HCT116 (cell line): ENCODE data around the gene PDPK1. TPM values are rescaled to one million over a fixed set of nuclear protein-coding genes. Genes with fewer than 3 reads are reported as not detected.

Source experiments
- ATAC-seq: fragments of 200-7000 bp; cut with Tn5 transposase; 2 replicates; pipeline ENCODE4 v1.9.1; 2020; ENCODE audit warnings: mild to moderate bottlenecking, moderate library complexity
- BruUV-seq: library from RNA; stranded (reverse); fragments of 400-500 nt; replicated peaks from 2 replicates; lab custom pipeline; 2021; lab: Mats Ljungman, UMichigan
- CTCF ChIA-PET: fragments of 300-600 bp; sonication (Branson Sonifier 250); formaldehyde crosslinking; loops from one replicate; lab custom pipeline; 2021; ENCODE audit warnings: antibody characterized with exemption; lab: Charles Lee
- POLR2A ChIA-PET: fragments of 300-600, 350-600 bp; sonication (Branson Sonifier 250); formaldehyde crosslinking; loops from one replicate; lab custom pipeline; 2021; ENCODE audit warnings: antibody characterized with exemption; lab: Charles Lee
- RAD21 ChIA-PET, 2 experiments: fragments of 300-600 bp; sonication (Branson Sonifier 250); formaldehyde crosslinking; loops; one replicate each; lab custom pipeline; 2023; ENCODE audit warnings: low total read pairs in 2 of 2; ENCODE audit not compliant: uncharacterized antibody in 2 of 2, unreplicated experiment in 2 of 2, low non-redundant PET in 1 of 2; lab: Charles Lee
- DNase-seq: peaks from one replicate; pipeline ENCODE4 v3.0.0-alpha.2; 2010; ENCODE audit warnings: low read depth, low spot score
- H2AFZ ChIP-seq: fragments of 200-600 bp; shearing (Covaris generic), sonication (generic); 2 replicates; pipeline ENCODE4 v1.6.1; 2017; ENCODE audit warnings: low read depth, mixed run types, mixed read lengths, antibody characterized with exemption, low read length; ENCODE audit not compliant: poor library complexity, severe bottlenecking
- H3K27ac ChIP-seq: 2 replicates; pipeline ENCODE4 v1.5.1; 2012; ENCODE audit warnings: low read depth, low read length
- H3K27me3 ChIP-seq: fragments of 200-600 bp; sonication (generic); 2 replicates; pipeline ENCODE4 v1.6.1; 2016; ENCODE audit warnings: mixed run types, low read length, mixed read lengths; ENCODE audit not compliant: insufficient read depth
- H3K36me3 ChIP-seq, 2 experiments: fragments of 200-500 bp in 1 of 2; fragments of 200-600 bp in 1 of 2; sonication (Bioruptor generic) in 1 of 2; sonication (generic) in 1 of 2; 2 replicates each; pipeline versions ENCODE4 v1.5.1 to v1.6.1; 2014 to 2016; ENCODE audit warnings: low read length in 2 of 2, inconsistent platforms in 1 of 2, mixed read lengths in 1 of 2, mixed run types in 1 of 2; ENCODE audit not compliant: insufficient read depth in 2 of 2, control insufficient read depth in 1 of 2
- H3K4me1 ChIP-seq, 2 experiments: fragments of 200-600 bp in 1 of 2; sonication (generic) in 1 of 2; 2 replicates each; pipeline versions ENCODE4 v1.5.1 to v1.6.1; 2012 to 2017; ENCODE audit warnings: low read length in 2 of 2, inconsistent platforms in 1 of 2, mild to moderate bottlenecking in 1 of 2, mixed read lengths in 1 of 2, mixed run types in 1 of 2, moderate library complexity in 1 of 2; ENCODE audit not compliant: insufficient read depth in 2 of 2, control insufficient read depth in 1 of 2
- H3K4me2 ChIP-seq: fragments of 200-600 bp; sonication (generic); 2 replicates; pipeline ENCODE4 v1.6.1; 2017; ENCODE audit warnings: mixed run types, low read length, mixed read lengths
- H3K4me3 ChIP-seq, 2 experiments: fragments of 200-600 bp in 1 of 2; sonication (generic) in 1 of 2; replicated peaks in 1 of 2; 2 replicates each; pipeline ENCODE4 v1.5.1; 2011 to 2016; ENCODE audit warnings: low read length in 2 of 2, control low read depth in 1 of 2, low read depth in 1 of 2, mild to moderate bottlenecking in 1 of 2, mixed read lengths in 1 of 2, mixed run types in 1 of 2
- H3K79me2 ChIP-seq: fragments of 200-600 bp; sonication (generic); 2 replicates; pipeline ENCODE4 v1.6.1; 2017; ENCODE audit warnings: mild to moderate bottlenecking, mixed run types, low read length, moderate library complexity, mixed read lengths; ENCODE audit not compliant: insufficient read depth
- H3K9ac ChIP-seq: fragments of 200-600 bp; sonication (generic); 2 replicates; pipeline ENCODE4 v1.6.1; 2016; ENCODE audit warnings: low read length, mixed read lengths
- H3K9me2 ChIP-seq: fragments of 200-600 bp; sonication (generic), shearing (Covaris generic); 2 replicates; pipeline ENCODE4 v1.6.1; 2017; ENCODE audit warnings: mixed run types, mild to moderate bottlenecking, moderate library complexity; ENCODE audit not compliant: insufficient read depth
- H3K9me3 ChIP-seq, 2 experiments: fragments of 200-500 bp in 1 of 2; fragments of 200-600 bp in 1 of 2; sonication (Bioruptor generic) in 1 of 2; sonication (generic) in 1 of 2; 2 replicates each; pipeline ENCODE4 v1.6.1; 2014 to 2017; ENCODE audit warnings: low read length in 2 of 2, mixed read lengths in 2 of 2, inconsistent platforms in 1 of 2, low read depth in 1 of 2, mild to moderate bottlenecking in 1 of 2, mixed run types in 1 of 2, moderate library complexity in 1 of 2; ENCODE audit not compliant: control insufficient read depth in 1 of 2, insufficient read depth in 1 of 2
- H4K20me1 ChIP-seq: fragments of 200-600 bp; sonication (generic), shearing (Covaris generic); 2 replicates; pipeline ENCODE4 v1.6.1; 2017; ENCODE audit warnings: mixed run types, mild to moderate bottlenecking, moderate library complexity; ENCODE audit not compliant: insufficient read depth
- ATF3 ChIP-seq: IDR thresholded peaks from 2 replicates; pipeline ENCODE4 v1.6.1; 2012
- CBX3 ChIP-seq: IDR thresholded peaks from 2 replicates; pipeline ENCODE4 v1.6.1; 2012; ENCODE audit warnings: low read depth
- CEBPB ChIP-seq: IDR thresholded peaks from 2 replicates; pipeline ENCODE4 v1.6.1; 2012; ENCODE audit warnings: low read depth
- CTCF ChIP-seq, 3 experiments: fragments of 200-600 bp in 1 of 3; sonication (generic) in 1 of 3; IDR thresholded peaks in 2 of 3; conservative IDR thresholded peaks in 1 of 3; 2 replicates each; pipeline ENCODE4 v1.5.1; 2012 to 2017; ENCODE audit warnings: low read depth in 2 of 3, low read length in 2 of 3, antibody characterized with exemption in 1 of 3, borderline replicate concordance in 1 of 3, control low read depth in 1 of 3, mild to moderate bottlenecking in 1 of 3, mixed read lengths in 1 of 3, mixed run types in 1 of 3, moderate library complexity in 1 of 3; ENCODE audit not compliant: insufficient read depth in 1 of 3
- EGR1 ChIP-seq: IDR thresholded peaks from 2 replicates; pipeline ENCODE4 v1.6.1; 2012; ENCODE audit warnings: low read depth
- EZH2phosphoT487 ChIP-seq: fragments of 200-600 bp; IDR thresholded peaks from 2 replicates; pipeline ENCODE4 v1.6.1; 2018; ENCODE audit warnings: antibody characterized with exemption, borderline replicate concordance
- FOSL1 ChIP-seq: IDR thresholded peaks from 2 replicates; pipeline ENCODE4 v1.6.1; 2012; ENCODE audit warnings: low read depth
- JUND ChIP-seq: IDR thresholded peaks from 2 replicates; pipeline ENCODE4 v1.6.1; 2012
- MAX ChIP-seq: IDR thresholded peaks from 2 replicates; pipeline ENCODE4 v1.6.1; 2012
- RAD21 ChIP-seq: IDR thresholded peaks from 2 replicates; pipeline ENCODE4 v1.6.1; 2012; ENCODE audit warnings: low read depth, mild to moderate bottlenecking
- REST ChIP-seq: IDR thresholded peaks from 2 replicates; pipeline ENCODE4 v1.6.1; 2012; ENCODE audit warnings: low read depth
- SIN3A ChIP-seq: IDR thresholded peaks from 2 replicates; pipeline ENCODE4 v1.6.1; 2012; ENCODE audit warnings: low read depth
- SP1 ChIP-seq: IDR thresholded peaks from 2 replicates; pipeline ENCODE4 v1.6.1; 2012; ENCODE audit warnings: low read depth
- SRF ChIP-seq: IDR thresholded peaks from 2 replicates; pipeline ENCODE4 v1.6.1; 2012; ENCODE audit warnings: low read depth
- TCF7L2 ChIP-seq: IDR thresholded peaks from 2 replicates; pipeline ENCODE4 v1.7.0; 2011; ENCODE audit warnings: borderline replicate concordance, inconsistent platforms; ENCODE audit not compliant: insufficient read depth, insufficient read length; ENCODE audit errors: extremely low read depth
- intact Hi-C: fragments of 100-400 bp; cut with micrococcal nuclease; formaldehyde crosslinking; loops from 2 replicates; pipeline ENCODE4 v1.10.0; 2022
- total RNA-seq: library from RNA; stranded (reverse); gene quantifications from one replicate; pipeline ENCODE4 v1.2.1, GENCODE V29; 2021; ENCODE audit not compliant: unreplicated experiment

PDPK1 gene
- total RNA-seq, 1 experiment from 2014 or later, result 36.1 TPM

- TF ChIP-seq CTCF (IDR thresholded peaks at IDR 0.05 in 2 of 3, conservative IDR thresholded peaks at IDR 0.05 in 1 of 3; ENCODE audit: borderline replicate concordance in 1 of 3, insufficient read depth in 1 of 3, low read depth in 2 of 3, low read length in 2 of 3) (no peak), SP1 (peak; percentile 84), CBX3 (no peak), RAD21 (no peak), SRF (no peak)
Measured at GRCh38 chr16:2531696-2532493, 5.9 kb upstream of the PDPK1 start (continued).

- ChIA-PET POLR2A (interaction anchor here (1.4 kb wide), 1 partner anchor 12 kb away, joined by 6 read pairs; the partner anchor contains the start of gene AMDHD2), RAD21 (no interaction called here), CTCF (no interaction called here)
- Histone ChIP-seq H3K4me2 (peak overlapping the region; percentile 97), H2AFZ (no peak overlapping the region), H3K36me3 (peaks cover 3 to 14% of the 10 kb centered on the region in 2 experiments; a peak in 2 of 4 replicates), H3K9me3 (no peaks in the 10 kb centered on the region), H3K79me2 (no peaks in the 10 kb centered on the region), H3K9me2 (no peaks in the 10 kb centered on the region), H3K4me3 (peak overlapping the region; percentile 53 to 67), H4K20me1 (no peaks in the 10 kb centered on the region), H3K27me3 (no peaks in the 10 kb centered on the region), H3K4me1 (peaks cover 12 to 47% of the 10 kb centered on the region in 2 experiments), H3K9ac (peak overlapping the region; percentile 86), H3K27ac (peak overlapping the region; percentile 93)
- DNase-seq (peak; percentile 64), ATAC-seq (peak; percentile 52)
- TF ChIP-seq REST (no peak), ATF3 (no peak), JUND (no peak), EGR1 (no peak), EZH2phosphoT487 (no peak), SP1 (no peak), CEBPB (no peak), CBX3 (no peak), SRF (no peak), TCF7L2 (no peak), MAX (no peak), FOSL1 (no peak), SIN3A (no peak)
- intact Hi-C loops, result no loop called here
- TSS peak; percentile 58 for BruUV-seq
Measured at GRCh38 chr16:2532494-2533141, 5.2 kb upstream of the PDPK1 start.
